Thoracic aorta (tissue), 2 donors: Measurements from ENCODE around the gene TET1. TPM values are rescaled to one million over a fixed set of nuclear protein-coding genes. Genes with fewer than 3 reads are reported as not detected.
"Not testable (repeated sequence)": the region's sequence is repeated elsewhere in the genome, so short reads cannot be mapped to it uniquely, and the experiment has no call there.

Experiments used
- ATAC-seq: fragments of 150-250 bp; one replicate; pipeline ENCODE4 v1.8.0; 2017; ENCODE audit warnings: low read depth; ENCODE audit not compliant: insufficient number of reproducible peaks, low FRiP score
- DNase-seq: peaks from one replicate; pipeline ENCODE4 v3.0.0-alpha.2; 2020; ENCODE audit warnings: low spot score
- H3K27ac ChIP-seq, 2 donors: fragments of 200-600 bp; sonication (generic); 1 replicate in 1 of 2; 2 replicates in 1 of 2; pipeline ENCODE4 v1.5.1; 2016; ENCODE audit warnings: mild to moderate bottlenecking in 2 of 2, moderate library complexity in 2 of 2
- H3K27me3 ChIP-seq: fragments of 200-600 bp; sonication (generic); replicated peaks from 2 replicates; pipeline ENCODE4 v1.6.0; 2016; ENCODE audit warnings: mild to moderate bottlenecking; ENCODE audit not compliant: insufficient read depth
- H3K36me3 ChIP-seq: fragments of 200-600 bp; sonication (generic); one replicate; pipeline ENCODE4 v1.5.1; 2016
- H3K4me1 ChIP-seq, 2 donors: fragments of 200-600 bp; sonication (generic); 1 replicate in 1 of 2; 2 replicates in 1 of 2; pipeline versions ENCODE4 v1.5.1 to v1.6.0; 2016; ENCODE audit warnings: low read depth in 2 of 2, mild to moderate bottlenecking in 1 of 2; ENCODE audit not compliant: control insufficient read depth in 1 of 2
- H3K4me3 ChIP-seq: fragments of 200-600 bp; sonication (generic); 2 replicates; pipeline ENCODE4 v1.5.1; 2016; ENCODE audit warnings: mild to moderate bottlenecking
- H3K9me3 ChIP-seq: fragments of 200-600 bp; sonication (generic); 2 replicates; pipeline ENCODE4 v1.5.1; 2016
- total RNA-seq, 2 donors: library from RNA; depleted of rRNA; stranded (reverse); fragments of >200 nt; gene quantifications; one replicate each; pipeline versions ENCODE4 v1.1.0 to v1.2.3, GENCODE V29; 2016
- TF ChIP-seq, protein P1 (sequence below): fragments of 200-600 bp; sonication (generic); IDR thresholded peaks from one replicate; pipeline ENCODE4 v1.5.1; 2019; ENCODE audit warnings: antibody characterized with exemption

The TET1 gene
- total RNA-seq, 2 donors from 2014 or later, result 2.4 to 4.0 TPM

DNA sequence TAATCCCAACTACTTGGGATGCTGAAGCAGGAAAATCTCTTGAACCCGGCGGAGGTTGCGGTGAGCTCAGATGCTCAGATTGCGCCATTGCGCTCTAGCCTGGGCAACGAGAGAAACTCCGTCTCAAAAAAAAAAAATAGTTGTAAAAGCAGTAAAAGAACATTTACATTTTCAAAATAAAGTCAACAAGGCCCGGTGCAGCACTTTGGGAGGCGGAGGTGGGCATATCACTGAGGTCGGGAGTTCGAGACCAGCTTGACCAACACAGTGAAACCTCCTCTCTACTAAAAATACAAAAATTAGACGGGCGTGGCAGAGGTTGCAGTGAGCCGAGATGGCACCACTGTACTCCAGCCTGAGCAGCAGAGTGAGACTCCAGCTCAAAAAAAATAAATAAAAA lies 164.9 kb downstream of the TET1 start:
- peaks cover 9% of the 10 kb centered on the region for H3K36me3 ChIP-seq
- DNase-seq, result no peak

GRCh38 chr10:68727146-68727545 lies 167.0 kb downstream of the TET1 start:
- Histone ChIP-seq H3K36me3 (peaks cover 20% of the 10 kb centered on the region), H3K4me3 (no peak overlapping the region), H3K27ac (no peak overlapping the region), H3K27me3 (no peaks in the 10 kb centered on the region), H3K4me1 (peaks cover 5 to 7% of the 10 kb centered on the region in 2 donors), H3K9me3 (no peaks in the 10 kb centered on the region)
- ATAC-seq (no peak), DNase-seq (no peak)
- TF ChIP-seq, protein P1, sequence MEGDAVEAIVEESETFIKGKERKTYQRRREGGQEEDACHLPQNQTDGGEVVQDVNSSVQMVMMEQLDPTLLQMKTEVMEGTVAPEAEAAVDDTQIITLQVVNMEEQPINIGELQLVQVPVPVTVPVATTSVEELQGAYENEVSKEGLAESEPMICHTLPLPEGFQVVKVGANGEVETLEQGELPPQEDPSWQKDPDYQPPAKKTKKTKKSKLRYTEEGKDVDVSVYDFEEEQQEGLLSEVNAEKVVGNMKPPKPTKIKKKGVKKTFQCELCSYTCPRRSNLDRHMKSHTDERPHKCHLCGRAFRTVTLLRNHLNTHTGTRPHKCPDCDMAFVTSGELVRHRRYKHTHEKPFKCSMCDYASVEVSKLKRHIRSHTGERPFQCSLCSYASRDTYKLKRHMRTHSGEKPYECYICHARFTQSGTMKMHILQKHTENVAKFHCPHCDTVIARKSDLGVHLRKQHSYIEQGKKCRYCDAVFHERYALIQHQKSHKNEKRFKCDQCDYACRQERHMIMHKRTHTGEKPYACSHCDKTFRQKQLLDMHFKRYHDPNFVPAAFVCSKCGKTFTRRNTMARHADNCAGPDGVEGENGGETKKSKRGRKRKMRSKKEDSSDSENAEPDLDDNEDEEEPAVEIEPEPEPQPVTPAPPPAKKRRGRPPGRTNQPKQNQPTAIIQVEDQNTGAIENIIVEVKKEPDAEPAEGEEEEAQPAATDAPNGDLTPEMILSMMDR, result no peak

More for the DNA sequence above, 164.9 kb downstream of the TET1 start:
- TF ChIP-seq, protein P1, result no peak
- no peaks in the 10 kb centered on the region for H3K27me3 ChIP-seq
- ATAC-seq, result no peak
- no peak overlapping the region for H3K4me3 ChIP-seq
- H3K4me1 ChIP-seq, result peaks cover 5 to 7% of the 10 kb centered on the region in 2 donors
- no peak overlapping the region for H3K27ac ChIP-seq
- no peaks in the 10 kb centered on the region for H3K9me3 ChIP-seq

GRCh38 chr10:68732651-68733050 lies 172.5 kb downstream of the TET1 start:
- no peaks in the 10 kb centered on the region for H3K27me3 ChIP-seq
- no peak for ATAC-seq
- H3K9me3 ChIP-seq, result no peaks in the 10 kb centered on the region
- TF ChIP-seq, protein P1, result no peak
- no peak for DNase-seq
- no peak overlapping the region for H3K4me3 ChIP-seq
- H3K36me3 ChIP-seq, result peaks cover 51% of the 10 kb centered on the region
- no peaks in the 10 kb centered on the region for H3K4me1 ChIP-seq
- H3K27ac ChIP-seq, result no peak overlapping the region

DNA sequence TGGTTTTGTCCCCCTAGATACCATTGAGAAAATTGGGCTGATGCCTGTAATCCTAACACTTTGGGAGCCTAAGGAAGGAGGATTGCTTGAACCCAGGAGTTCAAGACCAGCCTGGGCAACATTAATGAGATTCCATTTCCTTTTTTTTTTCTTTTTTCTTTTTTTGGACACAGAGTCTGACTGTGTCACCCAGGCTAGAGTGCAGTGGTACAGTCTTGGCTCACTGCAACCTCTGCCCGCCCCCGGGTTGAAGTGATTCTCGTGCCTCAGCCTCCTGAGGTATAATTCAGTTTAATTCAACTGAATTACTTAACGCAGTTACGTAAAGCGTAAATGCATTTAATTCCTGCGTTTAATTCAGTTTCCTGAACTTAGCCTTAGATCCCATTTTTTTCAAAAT lies 174.2 kb downstream of the TET1 start:
- Histone ChIP-seq H3K27me3 (no peaks in the 10 kb centered on the region), H3K4me3 (no peak overlapping the region), H3K27ac (no peak overlapping the region), H3K9me3 (no peaks in the 10 kb centered on the region), H3K4me1 (no peaks in the 10 kb centered on the region), H3K36me3 (peaks cover 61% of the 10 kb centered on the region)
- TF ChIP-seq, protein P1, result no peak
- DNase-seq (no peak), ATAC-seq (no peak)

- no peak for DNase-seq
- H3K4me3 ChIP-seq, result no peak overlapping the region
- H3K27ac ChIP-seq, result no peak overlapping the region
- TF ChIP-seq, protein P1, result no peak
- no peak for ATAC-seq
- H3K27me3 ChIP-seq, result no peaks in the 10 kb centered on the region
- no peaks in the 10 kb centered on the region for H3K4me1 ChIP-seq
- H3K9me3 ChIP-seq, result no peaks in the 10 kb centered on the region
- H3K36me3 ChIP-seq, result peaks cover 63% of the 10 kb centered on the region
These were observed 175.0 kb downstream of the TET1 start for GRCh38 chr10:68735119-68735518.

DNA sequence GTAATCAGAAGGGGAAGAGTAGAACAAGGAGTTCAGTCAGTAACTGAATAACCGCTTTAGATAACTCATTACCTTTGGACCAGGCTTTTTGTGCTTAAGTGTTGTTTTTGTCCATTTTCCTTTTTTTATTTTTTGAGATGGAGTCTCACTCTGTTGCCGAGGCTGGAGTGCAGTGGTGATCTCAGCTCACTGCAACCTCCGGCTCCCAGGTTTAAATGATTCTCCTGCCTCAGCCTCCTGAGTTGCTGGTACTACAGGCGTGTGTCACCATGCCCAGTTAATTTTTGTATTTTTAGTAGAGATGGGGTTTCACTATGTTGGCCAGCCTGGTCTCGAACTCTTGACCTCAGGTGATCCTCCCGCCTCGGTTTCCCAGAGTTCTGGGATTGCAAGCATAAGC lies 175.6 kb downstream of the TET1 start:
- peaks cover 59% of the 10 kb centered on the region for H3K36me3 ChIP-seq
- DNase-seq, H3K4me3 ChIP-seq, H3K27me3 ChIP-seq, H3K9me3 ChIP-seq, H3K4me1 ChIP-seq, H3K27ac ChIP-seq, ATAC-seq: not testable (repeated sequence)

- DNase-seq, H3K4me3 ChIP-seq, H3K4me1 ChIP-seq, ATAC-seq, H3K9me3 ChIP-seq, H3K27me3 ChIP-seq, H3K27ac ChIP-seq: not testable (repeated sequence)
- peaks cover 60% of the 10 kb centered on the region for H3K36me3 ChIP-seq
These were observed 180.5 kb downstream of the TET1 start for GRCh38 chr10:68740676-68741075.
